OCI-LY1 (cell line): ENCODE measurements around the gene PZP.

Source experiments
- H2AFZ ChIP-seq: fragments of 200-600 bp; sonication (generic), shearing (Covaris generic); 2 replicates; pipeline ENCODE4 v1.6.0; 2014; ENCODE audit warnings: antibody characterized with exemption, mild to moderate bottlenecking, low read length
- H3F3A ChIP-seq: fragments of 200-600 bp; sonication (generic), shearing (Covaris generic); 2 replicates; pipeline ENCODE4 v1.6.0; 2014; ENCODE audit warnings: mild to moderate bottlenecking, antibody characterized with exemption, low read length, moderate library complexity; ENCODE audit not compliant: insufficient read depth
- H3K27ac ChIP-seq: fragments of 200-600 bp; sonication (generic); 2 replicates; pipeline ENCODE4 v1.5.1; 2014; ENCODE audit warnings: low read length, mixed run types, mild to moderate bottlenecking, low read depth; ENCODE audit not compliant: poor library complexity, severe bottlenecking
- H3K27me3 ChIP-seq: fragments of 200-600 bp; sonication (generic); 2 replicates; pipeline ENCODE4 v1.6.0; 2014; ENCODE audit warnings: antibody characterized with exemption, mild to moderate bottlenecking, low read length, moderate library complexity; ENCODE audit not compliant: insufficient read depth
- H3K36me3 ChIP-seq: fragments of 200-600 bp; sonication (generic); 2 replicates; pipeline ENCODE4 v1.6.1; 2014; ENCODE audit warnings: mild to moderate bottlenecking, antibody characterized with exemption, low read length, moderate library complexity, mixed read lengths; ENCODE audit not compliant: insufficient read depth
- H3K4me1 ChIP-seq: fragments of 200-600 bp; sonication (generic); 2 replicates; pipeline ENCODE4 v1.5.1; 2014; ENCODE audit warnings: mild to moderate bottlenecking, low read length, moderate library complexity; ENCODE audit not compliant: insufficient read depth, severe bottlenecking
- H3K4me2 ChIP-seq: fragments of 200-600 bp; sonication (generic), shearing (Covaris generic); 2 replicates; pipeline ENCODE4 v1.6.1; 2014; ENCODE audit warnings: low read length
- H3K4me3 ChIP-seq: fragments of 200-600 bp; sonication (generic); 2 replicates; pipeline ENCODE4 v1.5.1; 2014; ENCODE audit warnings: low read length, low read depth, mild to moderate bottlenecking, mixed read lengths; ENCODE audit not compliant: poor library complexity, severe bottlenecking
- H3K79me2 ChIP-seq: fragments of 200-600 bp; shearing (Covaris generic); 2 replicates; pipeline ENCODE4 v1.6.1; 2016; ENCODE audit warnings: mixed run types, low read length, mixed read lengths; ENCODE audit not compliant: insufficient read depth
- H3K9ac ChIP-seq: fragments of 200-600 bp; sonication (generic), shearing (Covaris generic); 2 replicates; pipeline ENCODE4 v1.6.1; 2014; ENCODE audit warnings: mild to moderate bottlenecking, low read length, mixed read lengths
- H3K9me2 ChIP-seq: fragments of 200-600 bp; sonication (generic), shearing (Covaris generic); 2 replicates; pipeline ENCODE4 v1.6.1; 2014; ENCODE audit warnings: low read depth, mild to moderate bottlenecking, low read length, mixed read lengths
- H3K9me3 ChIP-seq: fragments of 200-600 bp; shearing (Covaris generic); 2 replicates; pipeline ENCODE4 v1.6.1; 2014; ENCODE audit warnings: low read length, mixed read lengths
- H4K20me1 ChIP-seq: fragments of 200-600 bp; sonication (generic), shearing (Covaris generic); 2 replicates; pipeline ENCODE4 v1.6.0; 2016; ENCODE audit warnings: mild to moderate bottlenecking, low read length; ENCODE audit not compliant: insufficient read depth
- EZH2 ChIP-seq: fragments of 200-600 bp; sonication (generic), shearing (Covaris generic); IDR thresholded peaks from 2 replicates; pipeline ENCODE4 v1.8.0; 2017; ENCODE audit warnings: borderline replicate concordance, mixed run types, mild to moderate bottlenecking, antibody characterized with exemption, low read length, moderate library complexity, mixed read lengths
- TF ChIP-seq, protein P1 (sequence below): fragments of 200-600 bp; sonication (generic), shearing (Covaris generic); IDR thresholded peaks from 2 replicates; pipeline ENCODE4 v1.5.1; 2017; ENCODE audit warnings: mild to moderate bottlenecking, antibody characterized with exemption, low read length, moderate library complexity, mixed read lengths

Gene PZP

GRCh38 chr12:9135903-9136310 is 72.3 kb downstream of the PZP start:
- no peak overlapping the region for H3K4me3 ChIP-seq
- no peak for TF ChIP-seq EZH2
- TF ChIP-seq, protein P1, sequence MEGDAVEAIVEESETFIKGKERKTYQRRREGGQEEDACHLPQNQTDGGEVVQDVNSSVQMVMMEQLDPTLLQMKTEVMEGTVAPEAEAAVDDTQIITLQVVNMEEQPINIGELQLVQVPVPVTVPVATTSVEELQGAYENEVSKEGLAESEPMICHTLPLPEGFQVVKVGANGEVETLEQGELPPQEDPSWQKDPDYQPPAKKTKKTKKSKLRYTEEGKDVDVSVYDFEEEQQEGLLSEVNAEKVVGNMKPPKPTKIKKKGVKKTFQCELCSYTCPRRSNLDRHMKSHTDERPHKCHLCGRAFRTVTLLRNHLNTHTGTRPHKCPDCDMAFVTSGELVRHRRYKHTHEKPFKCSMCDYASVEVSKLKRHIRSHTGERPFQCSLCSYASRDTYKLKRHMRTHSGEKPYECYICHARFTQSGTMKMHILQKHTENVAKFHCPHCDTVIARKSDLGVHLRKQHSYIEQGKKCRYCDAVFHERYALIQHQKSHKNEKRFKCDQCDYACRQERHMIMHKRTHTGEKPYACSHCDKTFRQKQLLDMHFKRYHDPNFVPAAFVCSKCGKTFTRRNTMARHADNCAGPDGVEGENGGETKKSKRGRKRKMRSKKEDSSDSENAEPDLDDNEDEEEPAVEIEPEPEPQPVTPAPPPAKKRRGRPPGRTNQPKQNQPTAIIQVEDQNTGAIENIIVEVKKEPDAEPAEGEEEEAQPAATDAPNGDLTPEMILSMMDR = no peak
- H3K79me2 ChIP-seq = no peaks in the 10 kb centered on the region
- no peaks in the 10 kb centered on the region for H3K4me1 ChIP-seq
- H3F3A ChIP-seq = no peaks in the 10 kb centered on the region
- H3K4me2 ChIP-seq = no peak overlapping the region
- no peaks in the 10 kb centered on the region for H3K9me2 ChIP-seq
- no peaks in the 10 kb centered on the region for H3K27me3 ChIP-seq
- no peaks in the 10 kb centered on the region for H3K9me3 ChIP-seq
- H3K36me3 ChIP-seq = no peaks in the 10 kb centered on the region
- H2AFZ ChIP-seq = no peak overlapping the region
- no peak overlapping the region for H3K27ac ChIP-seq
- H4K20me1 ChIP-seq = no peaks in the 10 kb centered on the region
- no peak overlapping the region for H3K9ac ChIP-seq

DNA sequence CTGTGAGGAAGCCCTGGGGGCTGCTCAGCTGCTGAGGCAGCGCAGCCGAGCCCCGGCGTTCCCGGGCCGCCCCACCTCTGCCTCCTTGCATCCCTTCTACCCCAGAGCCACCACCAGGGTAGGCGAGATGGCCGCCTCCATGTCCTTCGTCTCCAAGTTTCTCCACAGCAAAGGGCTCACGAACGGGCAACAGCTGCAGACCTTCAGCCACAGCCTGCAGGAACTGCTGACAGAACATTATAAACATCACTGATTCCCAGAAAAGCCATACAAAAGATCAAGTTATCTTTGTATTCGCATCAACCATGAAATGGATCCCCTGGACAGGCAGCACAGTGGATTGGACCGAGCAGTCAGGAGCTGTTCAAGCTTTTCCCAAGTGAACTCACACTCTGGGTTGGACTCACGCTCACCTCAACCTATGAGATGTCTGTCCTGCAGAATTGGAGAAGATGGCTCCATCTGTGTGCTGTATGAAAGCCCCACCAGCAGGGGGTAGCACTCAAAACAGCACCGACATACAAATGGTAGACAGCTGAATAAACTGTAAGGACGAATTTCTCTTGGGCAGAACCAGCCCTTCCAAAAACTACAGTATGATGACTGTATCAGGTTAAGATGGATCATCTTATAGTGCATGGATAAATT is 73.1 kb downstream of the PZP start:
- Histone ChIP-seq H3K4me3 (no peak overlapping the region), H3K9ac (no peak overlapping the region), H3K9me3 (no peaks in the 10 kb centered on the region), H3K79me2 (no peaks in the 10 kb centered on the region), H3K4me1 (no peaks in the 10 kb centered on the region), H4K20me1 (no peaks in the 10 kb centered on the region), H3K27ac (no peak overlapping the region), H3F3A (no peaks in the 10 kb centered on the region), H3K36me3 (no peaks in the 10 kb centered on the region), H3K9me2 (no peaks in the 10 kb centered on the region), H3K4me2 (no peak overlapping the region), H2AFZ (no peak overlapping the region), H3K27me3 (no peaks in the 10 kb centered on the region)
- TF ChIP-seq EZH2 = no peak
- TF ChIP-seq, protein P1 = peak; percentile 84

DNA sequence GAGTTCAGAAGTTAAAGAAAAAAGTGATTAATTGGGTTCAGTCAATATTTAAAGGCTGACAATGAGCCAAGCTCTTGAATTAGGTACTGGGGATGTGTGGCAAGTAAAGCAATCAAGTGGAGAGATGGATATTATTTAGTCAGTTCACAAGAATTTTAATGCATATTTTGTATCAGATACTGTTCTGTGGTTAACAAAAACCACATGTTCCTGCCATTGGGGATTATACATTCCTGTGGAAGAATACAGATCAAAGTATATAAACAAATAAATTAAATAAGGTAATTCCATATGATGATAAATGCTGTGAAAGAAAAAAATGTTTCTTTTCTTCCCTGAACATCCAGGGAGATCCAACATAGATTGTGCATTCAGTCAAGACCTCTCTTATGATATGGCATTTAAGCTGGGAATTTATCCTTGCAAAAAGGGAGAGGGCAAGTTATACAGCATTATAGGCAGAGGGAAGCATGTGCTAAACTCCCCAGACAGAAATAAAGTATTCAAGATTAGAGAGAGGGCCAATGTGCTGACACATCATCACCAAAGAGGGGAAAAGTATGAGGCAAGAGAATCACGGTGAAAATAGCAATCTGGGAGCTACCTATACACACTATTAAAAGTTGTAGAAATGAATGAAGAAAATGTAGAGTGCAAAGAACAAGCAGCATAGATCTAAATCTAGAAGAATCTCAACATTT is 74.8 kb downstream of the PZP start:
- no peaks in the 10 kb centered on the region for H3F3A ChIP-seq
- TF ChIP-seq, protein P1 = no peak
- TF ChIP-seq EZH2 = no peak
- H3K27ac ChIP-seq = no peak overlapping the region
- no peaks in the 10 kb centered on the region for H3K79me2 ChIP-seq
- no peak overlapping the region for H3K4me3 ChIP-seq
- H3K9me3 ChIP-seq = no peaks in the 10 kb centered on the region
- H3K9ac ChIP-seq = no peak overlapping the region
- H3K9me2 ChIP-seq = no peaks in the 10 kb centered on the region
- H2AFZ ChIP-seq = no peak overlapping the region
- no peaks in the 10 kb centered on the region for H4K20me1 ChIP-seq
- no peaks in the 10 kb centered on the region for H3K36me3 ChIP-seq
- H3K27me3 ChIP-seq = no peaks in the 10 kb centered on the region
- H3K4me1 ChIP-seq = no peaks in the 10 kb centered on the region
- no peak overlapping the region for H3K4me2 ChIP-seq
